Measurements from ENCODE around the gene NUDT21.

DNA sequence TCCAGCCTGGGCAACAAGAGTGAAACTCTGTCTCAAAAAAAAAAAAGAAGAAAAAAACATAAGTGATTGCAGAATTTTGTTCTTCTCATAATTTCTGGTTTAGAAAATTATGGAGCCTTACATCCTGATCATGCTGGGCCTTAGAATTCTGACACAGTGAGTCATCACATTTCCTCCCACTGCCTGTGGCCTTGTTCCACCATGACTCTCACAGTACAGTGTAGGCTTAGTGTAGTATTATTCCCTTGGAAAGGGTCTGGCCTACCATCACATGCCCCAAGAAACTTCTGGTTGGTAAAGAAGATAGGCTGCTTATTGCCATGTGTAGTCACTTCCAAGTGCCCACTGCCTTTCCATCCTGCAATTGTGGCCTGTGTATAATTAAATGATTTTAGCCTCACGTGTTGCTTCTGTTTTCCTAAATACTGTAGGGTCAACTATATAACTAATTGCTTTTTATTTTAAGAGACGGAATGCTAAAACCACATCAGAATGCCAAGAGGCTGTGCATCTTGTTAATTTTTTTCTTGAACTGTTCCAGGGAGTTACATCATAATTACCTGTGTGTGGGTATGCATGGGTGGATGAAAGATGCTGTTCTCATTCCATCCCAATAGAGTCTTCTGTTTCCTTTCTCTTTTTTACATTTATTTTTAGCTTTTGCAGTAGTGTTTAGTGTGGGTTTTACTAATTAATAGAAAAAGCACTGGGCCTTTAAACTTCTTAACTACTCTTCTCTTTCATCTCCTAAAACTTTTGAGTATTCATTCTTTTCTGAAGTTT is 26.2 kb upstream of the NUDT21 start:
- no peak for TF ChIP-seq CTCF (IDR thresholded peaks at IDR 0.05)
- no peak for TF ChIP-seq POLR2A (IDR thresholded peaks at IDR 0.05)
